Heart right ventricle (tissue), 16 donors: Measurements from ENCODE around the gene GJC1. TPM values are rescaled to one million over a fixed set of nuclear protein-coding genes. Genes with fewer than 3 reads are reported as not detected.

Source experiments
- ATAC-seq, 8 donors: fragments of 200-7000 bp; cut with Tn5 transposase; one replicate each; pipeline ENCODE4 v1.9.1; 2020; ENCODE audit warnings: mild to moderate bottlenecking in 8 of 8, moderate library complexity in 8 of 8, moderate number of reproducible peaks in 1 of 8
- DNase-seq, 2 donors: peaks; one replicate each; pipeline ENCODE4 v3.0.0-alpha.2; 2020
- H3K27ac ChIP-seq, 10 donors: fragments of 200-600 bp; sonication (generic) in 2 of 10; one replicate each; pipeline versions ENCODE4 v1.5.0 to v1.8.0; 2020 to 2022; ENCODE audit warnings: mild to moderate bottlenecking in 3 of 10
- H3K27me3 ChIP-seq, 7 donors: fragments of 200-600 bp; one replicate each; pipeline ENCODE4 v1.8.0; 2021 to 2022; ENCODE audit warnings: mild to moderate bottlenecking in 2 of 7
- H3K36me3 ChIP-seq, 9 donors: fragments of 200-600 bp; sonication (generic) in 1 of 9; one replicate each; pipeline versions ENCODE4 v1.5.0 to v1.8.0; 2020 to 2022; ENCODE audit warnings: mild to moderate bottlenecking in 2 of 9
- H3K4me1 ChIP-seq, 9 donors: fragments of 200-600 bp; sonication (generic) in 1 of 9; one replicate each; pipeline versions ENCODE4 v1.5.0 to v1.8.0; 2020 to 2022; ENCODE audit warnings: mild to moderate bottlenecking in 4 of 9
- H3K4me3 ChIP-seq, 10 donors: fragments of 200-600 bp; sonication (generic) in 2 of 10; one replicate each; pipeline versions ENCODE4 v1.5.0 to v1.8.0; 2020 to 2022; ENCODE audit warnings: mild to moderate bottlenecking in 7 of 10, moderate library complexity in 2 of 10
- H3K9me3 ChIP-seq, 11 donors: fragments of 200-600 bp in 10 of 11; sonication (generic) in 2 of 11; one replicate each; pipeline versions ENCODE4 v1.5.0 to v1.8.0; 2013 to 2022; ENCODE audit warnings: mild to moderate bottlenecking in 2 of 11, control low read depth in 1 of 11, moderate library complexity in 1 of 11
- CTCF ChIP-seq, 9 donors: fragments of 200-600 bp; sonication (generic) in 2 of 9; IDR thresholded peaks; one replicate each; pipeline versions ENCODE4 v1.5.0 to v1.8.0; 2021 to 2022; ENCODE audit warnings: antibody characterized with exemption in 9 of 9, mild to moderate bottlenecking in 5 of 9, moderate library complexity in 1 of 9
- WGBS, 2 donors: extraction: QIAGEN DNeasy Blood & Tissue Kit; methylation state at CpG; one replicate each; pipeline ENCODE4 v1.1.7; 2013; ENCODE audit warnings: inconsistent platforms in 1 of 2; 5-methylcytosine and 5-hydroxymethylcytosine counted together
- intact Hi-C, 10 donors: fragments of 100-400 bp; cut with DNase I; formaldehyde crosslinking; loops; one replicate each; pipeline versions ENCODE4 v1.11.1 to v1.14.2; 2022
- long read RNA-seq, 3 donors: library from polyadenylated mRNA; unstranded; transcript quantifications; one replicate each; pipeline ENCODE4 v2.0.0, GENCODE V29; 2020 to 2021
- polyA plus RNA-seq, 2 donors: library from polyadenylated mRNA; stranded (reverse); fragments of 200-250 nt; gene quantifications; one replicate each; pipeline ENCODE4 v1.2.3, GENCODE V29; 2013
- total RNA-seq, 10 donors: library from RNA; stranded (reverse); fragmentation: NEBNext Ultra II Directional in 3 of 10; extraction: Animal tissue kit (Norgen Biotek cat#: 25700) in 3 of 10; gene quantifications; one replicate each; pipeline versions ENCODE4 v1.2.1 to v1.2.4, GENCODE V29; 2021 to 2023
- donor health status: Arrhythmogenic right ventricular cardiomyopathy.
- donor health status: ischemic (EF 13 %, LVEDD 7.1; RV severe dilation, severe dysfunction).
- donor health status: healthy with polysubstance abuse.
- donor health status: DM: no; HTN: yes; CAD: no.
- donor health status: DM: no; HTN: no; CAD: no.
- donor health status: ischemic (EF 25% LVEDD 6.9; RV normal size, moderate dysfunction).
- donor health status: ischemic (EF 25% LVEDD 5.7; RV mildly dilated, moderate dysfunction).
- donor health status: healthy.
- donor health status: DM: yes; HTN: yes; CAD: no.
- donor health status: Ischemic cardiomyopathy.
- donor health status: ischemic (EF 35%, LVEDD 5.7; RV mildly dilated, moderate dysfunction).
- donor health status: nonischemic (EF 11% LVEDD 7.7; RV severe dilation, severe dysfunction).
- donor health status: DM: yes; HTN: yes; CAD: no.
- donor health status: PGD.
- donor health status: ischemic (EF 29% LVEDD 5.4; RV normal size, mild dysfunction).
- donor health status: nonischemic (EF 23%, LVEDD 6.1; RV moderate dilation, normal function).

Gene GJC1
- 10 to 100 TPM; 13.9 to 41.5 (median 23.8) TPM for total RNA-seq
- 10 to 100 TPM; 10.9 to 17.0 TPM for polyA plus RNA-seq
- long read RNA-seq, donor 1, transcript GJC1-209 (3 exons, 1,837 nt): major isoform, 9 of 18 reads
- long read RNA-seq, donor 1, partial matches to known transcripts: 0 of 18 reads
- long read RNA-seq, donor 1, other reads (novel, unspliced or antisense): 8 of 18 reads
- long read RNA-seq, donor 2, transcript GJC1-209 (3 exons, 1,837 nt): major isoform, 16 of 21 reads
- long read RNA-seq, donor 2, partial matches to known transcripts: 1 of 21 reads
- long read RNA-seq, donor 2, other reads (novel, unspliced or antisense): 4 of 21 reads
- long read RNA-seq, donor 3, full-length matches to known transcripts: 1 of 4 reads
- long read RNA-seq, donor 3, partial matches to known transcripts: 2 of 4 reads
- long read RNA-seq, donor 3, other reads (novel, unspliced or antisense): 1 of 4 reads

DNA sequence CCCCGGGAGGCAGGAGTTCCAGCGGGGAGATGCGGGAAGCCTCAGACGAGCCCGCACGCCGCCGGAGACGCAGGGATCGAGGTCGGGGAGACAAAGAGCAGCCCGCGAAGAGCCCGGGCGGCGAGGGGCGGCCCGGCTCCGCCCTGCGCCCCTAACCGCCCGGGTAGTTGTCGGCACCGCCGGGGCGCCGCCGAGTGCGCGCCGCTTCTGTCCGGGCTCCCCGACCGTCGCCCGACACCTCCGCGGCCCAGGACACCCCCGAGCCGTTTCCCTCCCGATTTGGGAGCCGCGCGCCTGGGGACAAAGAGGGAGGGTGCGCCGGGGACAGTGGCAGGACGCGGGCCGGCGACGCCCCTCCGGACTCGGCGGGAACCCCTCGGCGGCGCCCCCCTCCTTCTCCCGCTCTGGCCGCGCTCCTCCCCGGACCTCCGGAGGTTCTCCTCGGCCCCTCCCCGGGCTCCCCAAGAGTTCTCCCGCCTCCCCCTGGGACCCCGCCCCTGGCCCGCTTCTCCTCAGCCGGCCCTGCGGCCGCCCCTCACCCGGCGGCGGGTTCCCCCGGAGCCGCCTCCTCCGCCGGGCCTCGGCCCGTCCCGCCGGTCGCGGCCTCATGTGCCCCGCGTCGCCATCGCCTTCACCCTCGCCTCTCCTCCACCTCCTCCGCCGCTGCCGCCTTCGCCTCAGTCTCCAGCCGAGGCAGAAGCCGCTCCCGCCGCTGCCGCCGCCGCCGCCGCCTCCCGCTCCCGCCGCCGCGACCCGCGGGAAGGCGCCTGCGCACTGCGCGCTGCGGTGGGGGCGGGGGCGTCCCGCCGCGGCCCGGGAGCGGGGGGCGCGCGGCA, at the start of gene GJC1:
GJC1 (minus strand) TSS at position 765 of the 836 bp plus-strand sequence. CDS start 24,470 bp downstream, outside the sequence.
- Histone ChIP-seq H3K9me3 (no peaks in the 10 kb centered on the region), H3K27me3 (peaks cover 0 to 84% (median 15%) of the 10 kb centered on the region in 7 donors), H3K4me1 (peaks cover 0 to 31% (median 17%) of the 10 kb centered on the region in 9 donors), H3K27ac (peak within 1 kb of the TSS; percentile 84 to 94 (median 90)), H3K36me3 (no peaks in the 10 kb centered on the region), H3K4me3 (peak within 1 kb of the TSS; percentile 46 to 86 (median 75))
- WGBS, 2 donors: 0% methylated on average over 95 to 121 of the region's 123 CpGs
- intact Hi-C loops: loop anchor here in 7 of 10 donors (2.0 to 5.0 kb wide), 4 partner anchors 42 to 52 kb away; no protein-coding TSS in a partner anchor
- ATAC-seq (peak; percentile 48 to 78 (median 72)), DNase-seq (peak; percentile 38 to 62)
- TF ChIP-seq CTCF (IDR thresholded peaks at IDR 0.05): no peak

DNA sequence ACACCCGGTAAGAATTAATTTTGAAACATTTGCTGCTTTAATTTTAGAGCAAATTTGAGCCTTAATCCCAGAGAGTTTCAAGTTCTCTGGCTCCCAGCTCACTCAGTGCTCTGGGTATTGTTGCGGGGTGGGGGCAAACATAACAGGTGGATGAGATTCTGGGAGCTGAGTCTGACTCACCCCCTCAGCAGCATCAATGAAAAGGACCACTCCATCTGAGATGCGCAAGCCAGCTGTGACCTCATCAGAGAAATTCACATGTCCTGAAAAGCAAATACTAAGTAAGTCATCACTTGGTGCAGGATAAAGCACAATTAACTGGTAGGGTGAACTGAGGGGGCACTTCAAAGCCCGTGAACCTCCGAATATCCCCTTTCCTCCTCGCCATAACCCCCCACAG, 49.3 kb upstream of the GJC1 start:
- H3K9me3 ChIP-seq: no peaks in the 10 kb centered on the region
- no peak for DNase-seq
- H3K27ac ChIP-seq: no peak overlapping the region
- peaks cover 0 to 100% (median 76%) of the 10 kb centered on the region in 9 donors for H3K36me3 ChIP-seq
- WGBS, 2 donors: 89 to 98% methylated on average over 6 of the region's 6 CpGs
- TF ChIP-seq CTCF (IDR thresholded peaks at IDR 0.05): no peak
- intact Hi-C loops: no loop called here
- no peaks in the 10 kb centered on the region for H3K4me1 ChIP-seq
- no peak for ATAC-seq
- H3K4me3 ChIP-seq: no peak overlapping the region
- no peaks in the 10 kb centered on the region for H3K27me3 ChIP-seq

- Histone ChIP-seq H3K4me1 (no peaks in the 10 kb centered on the region), H3K27me3 (no peaks in the 10 kb centered on the region), H3K4me3 (no peak overlapping the region), H3K27ac (no peak overlapping the region), H3K9me3 (no peaks in the 10 kb centered on the region), H3K36me3 (peaks cover 0 to 100% (median 71%) of the 10 kb centered on the region in 9 donors)
- TF ChIP-seq CTCF (IDR thresholded peaks at IDR 0.05): peak; percentile 20 to 70 (median 65)
- WGBS, 2 donors: 56 to 58% methylated on average over 6 of the region's 6 CpGs
- intact Hi-C loops: loop anchor here in 1 of 10 donors (1.0 kb wide), 1 partner anchor 104 kb away; no protein-coding TSS in a partner anchor
- DNase-seq: peak in 1 of 2 donors; percentile 49
- peak in 1 of 8 donors; percentile 28 for ATAC-seq
Observed at GRCh38 chr17:44878627-44879221, 48.6 kb upstream of the GJC1 start.

GRCh38 chr17:44877121-44877520, 47.0 kb upstream of the GJC1 start:
- no peak overlapping the region for H3K4me3 ChIP-seq
- peaks cover 0 to 100% (median 65%) of the 10 kb centered on the region in 9 donors for H3K36me3 ChIP-seq
- DNase-seq: no peak
- intact Hi-C loops: no loop called here
- TF ChIP-seq CTCF (IDR thresholded peaks at IDR 0.05): no peak
- peaks cover 0 to 13% (median 7%) of the 10 kb centered on the region in 9 donors for H3K4me1 ChIP-seq
- 89% methylated on average over 5 of the region's 5 CpGs for WGBS, 2 donors
- H3K27me3 ChIP-seq: no peaks in the 10 kb centered on the region
- no peak overlapping the region for H3K27ac ChIP-seq
- no peaks in the 10 kb centered on the region for H3K9me3 ChIP-seq
- ATAC-seq: no peak
